GM13977 (cell line): Measurements from ENCODE around the gene KAT2B.
"Not testable (repeated sequence)": the region's sequence is repeated elsewhere in the genome, so short reads cannot be mapped to it uniquely, and the experiment has no call there.

Source experiments
- DNase-seq: peaks from one replicate; pipeline ENCODE4 v3.0.0; 2012; ENCODE audit warnings: low spot score
- in situ Hi-C: fragments of 300-500 bp; cut with MboI; formaldehyde crosslinking; loops from one replicate; pipeline ENCODE4 v1.12.0; 2022; ENCODE audit warnings: low sequenced_read_pairs, low pct_unique_long_range_greater_than_20kb, mixed read lengths, inconsistent platforms; ENCODE audit not compliant: unreplicated experiment
- TF ChIP-seq, protein P1 (sequence below): IDR thresholded peaks from 2 replicates; pipeline ENCODE4 v1.5.1; 2012; ENCODE audit warnings: mild to moderate bottlenecking, control low read depth; ENCODE audit not compliant: insufficient read depth; ENCODE audit errors: extremely low read depth, missing control alignments

Gene KAT2B

GRCh38 chr3:20041197-20041780, 1.0 kb downstream of the KAT2B start:
- DNase-seq, result peak; percentile 71
- TF ChIP-seq, protein P1, sequence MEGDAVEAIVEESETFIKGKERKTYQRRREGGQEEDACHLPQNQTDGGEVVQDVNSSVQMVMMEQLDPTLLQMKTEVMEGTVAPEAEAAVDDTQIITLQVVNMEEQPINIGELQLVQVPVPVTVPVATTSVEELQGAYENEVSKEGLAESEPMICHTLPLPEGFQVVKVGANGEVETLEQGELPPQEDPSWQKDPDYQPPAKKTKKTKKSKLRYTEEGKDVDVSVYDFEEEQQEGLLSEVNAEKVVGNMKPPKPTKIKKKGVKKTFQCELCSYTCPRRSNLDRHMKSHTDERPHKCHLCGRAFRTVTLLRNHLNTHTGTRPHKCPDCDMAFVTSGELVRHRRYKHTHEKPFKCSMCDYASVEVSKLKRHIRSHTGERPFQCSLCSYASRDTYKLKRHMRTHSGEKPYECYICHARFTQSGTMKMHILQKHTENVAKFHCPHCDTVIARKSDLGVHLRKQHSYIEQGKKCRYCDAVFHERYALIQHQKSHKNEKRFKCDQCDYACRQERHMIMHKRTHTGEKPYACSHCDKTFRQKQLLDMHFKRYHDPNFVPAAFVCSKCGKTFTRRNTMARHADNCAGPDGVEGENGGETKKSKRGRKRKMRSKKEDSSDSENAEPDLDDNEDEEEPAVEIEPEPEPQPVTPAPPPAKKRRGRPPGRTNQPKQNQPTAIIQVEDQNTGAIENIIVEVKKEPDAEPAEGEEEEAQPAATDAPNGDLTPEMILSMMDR, result no peak
- in situ Hi-C loops, result no loop called here

GRCh38 chr3:20042331-20042730, 2.1 kb downstream of the KAT2B start:
- in situ Hi-C loops, result no loop called here
- TF ChIP-seq, protein P1, result no peak
- DNase-seq, result no peak

GRCh38 chr3:20043396-20043795, 3.1 kb downstream of the KAT2B start:
- DNase-seq, result no peak
- in situ Hi-C loops, result no loop called here
- TF ChIP-seq, protein P1, result no peak

GRCh38 chr3:20043825-20044224, 3.6 kb downstream of the KAT2B start:
- TF ChIP-seq, protein P1, result no peak
- DNase-seq, result no peak
- in situ Hi-C loops, result no loop called here

GRCh38 chr3:20045141-20045540, 4.9 kb downstream of the KAT2B start:
- DNase-seq, result not testable (repeated sequence)

DNA sequence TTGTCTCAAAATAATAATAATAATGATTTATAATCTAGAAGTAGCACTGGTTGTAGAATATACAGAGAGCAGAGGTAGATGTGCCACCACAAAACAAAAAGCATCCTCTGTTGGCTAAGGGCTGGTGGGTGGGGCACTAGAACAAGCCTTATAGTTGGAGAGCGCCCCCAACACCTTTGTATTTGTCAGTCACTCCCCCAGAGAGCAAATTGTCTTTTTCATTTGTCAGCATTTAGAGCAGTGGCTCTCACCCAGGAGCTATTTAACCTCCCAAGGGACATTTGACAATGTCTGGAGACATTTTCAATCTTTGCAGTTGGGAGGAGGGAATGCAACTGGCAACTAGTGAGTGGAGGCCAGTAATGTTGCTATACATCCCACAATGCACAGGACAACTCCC, 6.3 kb downstream of the KAT2B start:
- TF ChIP-seq, protein P1, result no peak
- in situ Hi-C loops, result no loop called here
- DNase-seq, result no peak

More at GRCh38 chr3:20045141-20045540, 4.9 kb downstream of the KAT2B start:
- in situ Hi-C loops, result not testable (repeated sequence)

DNA sequence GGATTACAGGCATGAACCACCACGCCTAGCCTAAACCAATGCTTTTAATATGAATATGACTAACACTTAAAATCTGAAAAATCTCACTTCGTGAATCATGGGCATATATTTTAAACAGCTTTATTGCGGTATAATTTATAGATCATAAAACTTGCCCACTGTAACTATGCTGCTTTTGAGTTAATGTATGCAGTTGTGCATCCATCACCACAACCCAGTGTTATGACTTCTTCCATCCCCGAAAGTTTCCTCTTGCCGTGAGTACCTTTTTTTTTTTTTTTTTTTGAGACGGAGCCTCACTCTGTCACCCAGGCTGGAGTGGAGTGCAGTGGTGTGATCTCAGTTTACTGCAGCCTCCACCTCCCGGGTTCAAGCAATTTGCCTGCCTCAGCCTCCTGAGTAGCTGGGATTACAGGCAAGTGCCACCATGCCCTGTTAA, 7.1 kb downstream of the KAT2B start:
- in situ Hi-C loops, result no loop called here
- TF ChIP-seq, protein P1, result no peak
- DNase-seq, result no peak
